Nephron (organoid): ENCODE results near the gene COL28A1.
A peak's percentile ranks its signal among the peaks of the same experiment; 100 is the strongest.

Source experiments
- H3K27ac Mint-ChIP-seq, 3 experiments: 2 replicates each; pipeline ENCODE4 v1.8.0; 2020; ENCODE audit warnings: mixed read lengths in 3 of 3, mild to moderate bottlenecking in 2 of 3, moderate library complexity in 1 of 3
- H3K27me3 Mint-ChIP-seq: 2 replicates; pipeline ENCODE4 v1.8.0; 2021; ENCODE audit warnings: low read depth, mild to moderate bottlenecking, moderate library complexity, mixed read lengths
- H3K36me3 Mint-ChIP-seq: 2 replicates; pipeline ENCODE4 v1.8.0; 2020; ENCODE audit warnings: low read depth, mixed read lengths
- H3K4me1 Mint-ChIP-seq: 2 replicates; pipeline ENCODE4 v1.8.0; 2020; ENCODE audit warnings: mixed read lengths
- H3K4me3 Mint-ChIP-seq, 3 experiments: 2 replicates each; pipeline ENCODE4 v1.8.0; 2020; ENCODE audit warnings: mild to moderate bottlenecking in 3 of 3, mixed read lengths in 3 of 3, moderate library complexity in 2 of 3
- H3K9me3 Mint-ChIP-seq: 2 replicates; pipeline ENCODE4 v1.8.0; 2020; ENCODE audit warnings: mixed read lengths
- TF ChIP-seq, protein P1 (sequence below), 3 experiments: fragments of 200-600 bp; sonication (generic); IDR thresholded peaks; one replicate each; pipeline ENCODE4 v1.5.0; 2021; ENCODE audit warnings: antibody characterized with exemption in 3 of 3; ENCODE audit not compliant: unreplicated experiment in 3 of 3

The COL28A1 gene

DNA sequence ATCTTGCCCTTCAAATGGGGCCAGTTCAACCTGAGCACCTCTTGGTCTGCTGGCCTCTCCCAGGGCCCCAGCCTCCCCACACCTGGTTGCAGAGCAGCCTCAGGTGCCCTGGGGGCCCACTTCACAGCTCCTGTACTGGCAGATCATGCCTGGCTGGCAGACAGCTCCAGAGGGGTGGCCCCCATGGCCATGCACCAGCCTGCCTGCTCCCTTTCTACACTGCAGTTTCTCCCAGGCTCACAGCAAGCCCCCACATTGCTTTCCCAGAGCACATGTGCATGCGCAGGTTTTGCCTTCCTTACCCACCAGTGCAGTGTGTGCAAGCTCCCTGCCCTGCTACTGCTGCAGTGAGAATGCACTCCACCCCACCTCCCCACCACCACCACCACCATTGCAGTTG lies 21.2 kb upstream of the COL28A1 start:
- H3K4me1 Mint-ChIP-seq = peaks cover 21% of the 10 kb centered on the region
- no peak overlapping the region for H3K4me3 Mint-ChIP-seq
- H3K36me3 Mint-ChIP-seq = peaks cover 48% of the 10 kb centered on the region
- no peak overlapping the region for H3K27ac Mint-ChIP-seq
- peaks cover 32% of the 10 kb centered on the region for H3K9me3 Mint-ChIP-seq
- no peaks in the 10 kb centered on the region for H3K27me3 Mint-ChIP-seq
- TF ChIP-seq, protein P1, sequence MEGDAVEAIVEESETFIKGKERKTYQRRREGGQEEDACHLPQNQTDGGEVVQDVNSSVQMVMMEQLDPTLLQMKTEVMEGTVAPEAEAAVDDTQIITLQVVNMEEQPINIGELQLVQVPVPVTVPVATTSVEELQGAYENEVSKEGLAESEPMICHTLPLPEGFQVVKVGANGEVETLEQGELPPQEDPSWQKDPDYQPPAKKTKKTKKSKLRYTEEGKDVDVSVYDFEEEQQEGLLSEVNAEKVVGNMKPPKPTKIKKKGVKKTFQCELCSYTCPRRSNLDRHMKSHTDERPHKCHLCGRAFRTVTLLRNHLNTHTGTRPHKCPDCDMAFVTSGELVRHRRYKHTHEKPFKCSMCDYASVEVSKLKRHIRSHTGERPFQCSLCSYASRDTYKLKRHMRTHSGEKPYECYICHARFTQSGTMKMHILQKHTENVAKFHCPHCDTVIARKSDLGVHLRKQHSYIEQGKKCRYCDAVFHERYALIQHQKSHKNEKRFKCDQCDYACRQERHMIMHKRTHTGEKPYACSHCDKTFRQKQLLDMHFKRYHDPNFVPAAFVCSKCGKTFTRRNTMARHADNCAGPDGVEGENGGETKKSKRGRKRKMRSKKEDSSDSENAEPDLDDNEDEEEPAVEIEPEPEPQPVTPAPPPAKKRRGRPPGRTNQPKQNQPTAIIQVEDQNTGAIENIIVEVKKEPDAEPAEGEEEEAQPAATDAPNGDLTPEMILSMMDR (IDR thresholded peaks at IDR 0.05; ENCODE audit: unreplicated experiment in 3 of 3) = no peak

DNA sequence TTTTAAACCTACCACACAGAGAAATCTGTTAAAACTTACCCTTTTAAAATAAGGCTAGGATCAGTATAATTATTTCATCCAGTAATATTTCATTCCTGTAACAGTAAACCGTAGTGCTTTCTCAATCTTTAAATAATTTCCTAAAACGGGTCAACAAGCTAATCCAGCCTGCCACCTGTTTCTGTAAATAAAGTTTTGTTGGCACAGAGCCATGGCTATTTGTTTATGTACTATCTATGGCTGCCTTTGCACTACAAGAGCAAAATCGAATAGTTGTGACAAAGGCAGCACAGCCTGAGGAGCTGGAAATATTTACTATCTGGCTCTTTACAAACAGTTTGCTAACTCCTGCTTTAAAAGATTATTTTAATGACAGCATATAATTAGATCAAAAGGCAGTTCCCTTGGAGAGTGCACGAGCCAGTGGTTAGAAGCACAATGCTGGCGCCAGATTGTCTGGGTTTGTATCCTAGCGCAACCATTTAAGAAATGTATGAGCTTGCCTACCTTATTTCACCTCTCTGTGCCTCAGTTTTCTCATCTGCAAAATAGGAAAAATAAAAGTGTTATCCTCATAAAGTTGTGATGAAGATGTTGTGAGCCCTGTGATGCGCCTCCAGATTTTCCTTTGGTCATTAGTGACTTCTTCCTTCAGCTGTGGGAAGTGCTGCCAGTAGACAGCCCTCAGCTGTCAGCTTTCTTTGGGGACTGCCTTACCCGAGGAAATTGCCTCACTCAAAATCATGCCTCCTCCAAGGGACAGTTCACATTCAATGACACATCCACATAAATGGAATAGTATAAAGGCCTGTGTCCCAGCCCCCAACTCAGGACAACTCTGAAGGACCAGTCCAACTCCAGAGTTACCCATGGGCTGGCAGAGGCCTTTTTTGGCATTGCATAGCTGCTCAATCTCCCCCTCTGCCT lies 19.2 kb upstream of the COL28A1 start:
- Mint-ChIP-seq H3K4me1 (peaks cover 21% of the 10 kb centered on the region), H3K27me3 (no peaks in the 10 kb centered on the region), H3K4me3 (no peak overlapping the region), H3K36me3 (peaks cover 35% of the 10 kb centered on the region), H3K9me3 (peaks cover 25% of the 10 kb centered on the region), H3K27ac (peak overlapping the region; percentile 25 to 79 (median 56))
- TF ChIP-seq, protein P1 (IDR thresholded peaks at IDR 0.05; ENCODE audit: unreplicated experiment in 3 of 3) = no peak

DNA sequence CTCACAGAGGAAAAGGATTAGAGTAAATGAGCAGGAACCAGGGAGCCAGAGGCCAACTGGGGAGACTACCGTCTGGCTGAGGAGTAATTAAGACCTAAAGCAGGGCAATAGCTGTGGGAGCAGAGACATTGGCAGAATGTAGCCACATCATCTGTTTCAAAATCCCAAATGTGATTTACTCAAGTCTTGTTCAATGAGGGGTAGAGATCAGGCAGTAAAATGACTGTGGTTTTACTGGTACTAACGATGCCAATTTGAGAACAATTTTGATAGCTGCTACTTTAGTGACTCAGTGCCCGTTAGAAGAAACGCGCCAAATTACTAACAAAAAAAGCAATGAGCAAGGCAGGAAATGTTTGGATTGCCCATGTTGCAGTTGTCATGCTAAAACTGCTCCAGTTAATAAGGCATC lies 18.4 kb upstream of the COL28A1 start:
- Mint-ChIP-seq H3K36me3 (peaks cover 26% of the 10 kb centered on the region), H3K4me3 (peak overlapping the region in 2 of 3 experiments; percentile 6 to 24), H3K4me1 (peaks cover 21% of the 10 kb centered on the region), H3K27ac (peak overlapping the region; percentile 46 to 83 (median 59)), H3K27me3 (no peaks in the 10 kb centered on the region), H3K9me3 (peaks cover 17% of the 10 kb centered on the region)
- TF ChIP-seq, protein P1 (IDR thresholded peaks at IDR 0.05; ENCODE audit: unreplicated experiment in 3 of 3) = no peak

DNA sequence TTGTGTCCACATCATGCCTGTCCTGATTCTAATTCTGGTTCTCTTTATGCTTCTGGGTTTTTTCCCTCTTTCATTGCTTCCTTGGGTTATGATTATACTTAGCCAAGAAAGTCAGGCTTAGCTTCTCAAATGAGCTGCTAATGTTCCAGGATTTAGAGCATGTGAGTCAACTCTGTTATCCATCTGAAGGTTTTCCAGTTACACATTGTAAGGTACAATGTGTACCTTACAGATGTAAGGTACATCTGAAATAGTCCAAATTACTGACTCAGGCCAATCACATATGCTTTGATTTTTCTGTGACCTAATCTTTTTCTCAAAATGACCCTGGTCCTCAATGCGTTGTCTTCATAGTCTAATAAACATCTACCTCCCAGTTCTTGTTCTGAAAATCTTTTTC lies 17.7 kb upstream of the COL28A1 start:
- no peaks in the 10 kb centered on the region for H3K27me3 Mint-ChIP-seq
- no peak overlapping the region for H3K4me3 Mint-ChIP-seq
- peak overlapping the region; percentile 46 to 83 (median 59) for H3K27ac Mint-ChIP-seq
- H3K4me1 Mint-ChIP-seq = peaks cover 21% of the 10 kb centered on the region
- TF ChIP-seq, protein P1 (IDR thresholded peaks at IDR 0.05; ENCODE audit: unreplicated experiment in 3 of 3) = no peak
- H3K9me3 Mint-ChIP-seq = peaks cover 10% of the 10 kb centered on the region
- H3K36me3 Mint-ChIP-seq = peaks cover 20% of the 10 kb centered on the region

DNA sequence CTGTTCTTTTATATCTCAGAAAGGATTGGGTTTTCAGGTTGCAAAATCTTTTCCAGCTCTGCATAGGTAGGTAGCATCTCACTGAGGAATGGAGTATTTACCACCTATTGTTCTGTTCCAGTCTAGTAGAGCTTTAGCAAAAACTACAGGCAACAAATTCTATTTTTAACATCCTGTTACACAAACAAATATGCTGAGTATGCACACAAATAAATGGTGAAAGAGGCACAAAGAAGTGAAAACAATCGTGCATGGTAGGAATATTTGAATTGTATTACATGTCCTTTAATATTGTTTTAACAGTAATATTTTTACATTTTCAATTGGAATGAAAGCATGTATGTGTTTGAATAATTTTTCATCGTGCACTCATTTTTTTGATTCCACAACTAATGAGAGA lies 16.5 kb upstream of the COL28A1 start:
- Mint-ChIP-seq H3K9me3 (no peaks in the 10 kb centered on the region), H3K27me3 (no peaks in the 10 kb centered on the region), H3K36me3 (peaks cover 9% of the 10 kb centered on the region), H3K4me3 (no peak overlapping the region), H3K4me1 (peaks cover 21% of the 10 kb centered on the region), H3K27ac (peak overlapping the region in 1 of 3 experiments; percentile 8)
- TF ChIP-seq, protein P1 (IDR thresholded peaks at IDR 0.05; ENCODE audit: unreplicated experiment in 3 of 3) = no peak
